CD14-positive monocyte (primary cell): ENCODE measurements around the gene ECEL1. TPM values are rescaled to one million over a fixed set of nuclear protein-coding genes. Genes with fewer than 3 reads are reported as not detected.
A peak's percentile ranks its signal among the peaks of the same experiment; 100 is the strongest.

Experiments used
- DNase-seq, 3 donors: peaks; one replicate each; pipeline ENCODE4 v3.0.0-alpha.2; 2011 to 2022
- H2AFZ ChIP-seq: 2 replicates; pipeline ENCODE4 v1.6.0; 2012; ENCODE audit warnings: mild to moderate bottlenecking, low read depth, low read length, inconsistent platforms; ENCODE audit not compliant: insufficient read depth, poor library complexity, severe bottlenecking
- H3K27ac ChIP-seq, 2 donors: 1 replicate in 1 of 2; 2 replicates in 1 of 2; pipeline ENCODE4 v1.5.1; 2012 to 2013; ENCODE audit warnings: low read length in 2 of 2, control low read depth in 1 of 2, inconsistent platforms in 1 of 2, low read depth in 1 of 2, mild to moderate bottlenecking in 1 of 2
- H3K27me3 ChIP-seq, 2 donors: one replicate each; pipeline versions ENCODE4 v1.6.0 to v1.6.1; 2011 to 2013; ENCODE audit warnings: low read length in 2 of 2; ENCODE audit not compliant: control insufficient read depth in 2 of 2, insufficient read depth in 2 of 2
- H3K36me3 ChIP-seq, 2 donors: replicated peaks in 1 of 2; 1 replicate in 1 of 2; 2 replicates in 1 of 2; pipeline versions ENCODE4 v1.5.1 to v1.6.1; 2012 to 2013; ENCODE audit warnings: low read length in 2 of 2, control low read depth in 1 of 2, inconsistent platforms in 1 of 2, mild to moderate bottlenecking in 1 of 2; ENCODE audit not compliant: insufficient read depth in 2 of 2, control insufficient read depth in 1 of 2
- H3K4me1 ChIP-seq, 2 donors: 1 replicate in 1 of 2; 2 replicates in 1 of 2; pipeline versions ENCODE4 v1.5.1 to v1.6.1; 2012 to 2013; ENCODE audit warnings: low read length in 2 of 2, control low read depth in 1 of 2, inconsistent platforms in 1 of 2, mild to moderate bottlenecking in 1 of 2, moderate library complexity in 1 of 2; ENCODE audit not compliant: insufficient read depth in 2 of 2, control insufficient read depth in 1 of 2
- H3K4me2 ChIP-seq: replicated peaks from 2 replicates; pipeline ENCODE3; 2012; ENCODE audit warnings: low read length, moderate library complexity, mild to moderate bottlenecking; ENCODE audit not compliant: poor library complexity, severe bottlenecking; ENCODE audit errors: extremely low read depth
- H3K4me3 ChIP-seq, 3 experiments: fragments of 200-600 bp in 1 of 3; sonication (generic) in 1 of 3; replicated peaks in 1 of 3; 1 replicate in 2 of 3; 2 replicates in 1 of 3; pipeline ENCODE4 v1.5.1; 2011 to 2013; ENCODE audit warnings: low read length in 3 of 3, mild to moderate bottlenecking in 3 of 3, control low read depth in 2 of 3, low read depth in 2 of 3, inconsistent platforms in 1 of 3, moderate library complexity in 1 of 3
- H3K79me2 ChIP-seq: 2 replicates; pipeline ENCODE4 v1.6.0; 2012; ENCODE audit warnings: mild to moderate bottlenecking, control low read depth, inconsistent platforms, low read length, moderate library complexity; ENCODE audit not compliant: insufficient read depth
- H3K9ac ChIP-seq: 2 replicates; pipeline ENCODE4 v1.6.0; 2017; ENCODE audit warnings: low read length, mild to moderate bottlenecking; ENCODE audit not compliant: insufficient read depth, poor library complexity, severe bottlenecking
- H3K9me3 ChIP-seq, 2 donors: replicated peaks in 1 of 2; 1 replicate in 1 of 2; 2 replicates in 1 of 2; pipeline versions ENCODE4 v1.5.1 to v1.6.1; 2012 to 2013; ENCODE audit warnings: low read length in 2 of 2, control low read depth in 1 of 2; ENCODE audit not compliant: control insufficient read depth in 1 of 2, insufficient read depth in 1 of 2
- H4K20me1 ChIP-seq: 2 replicates; pipeline ENCODE4 v1.6.0; 2012; ENCODE audit warnings: mild to moderate bottlenecking, low read length, control low read depth, moderate library complexity; ENCODE audit not compliant: insufficient read depth
- H3K27ac Mint-ChIP-seq, 7 donors: one replicate each; pipeline ENCODE4 v1.8.0; 2020; ENCODE audit warnings: mild to moderate bottlenecking in 7 of 7, mixed read lengths in 7 of 7, moderate library complexity in 6 of 7, inconsistent platforms in 2 of 7
- H3K27me3 Mint-ChIP-seq, 3 donors: one replicate each; pipeline ENCODE4 v1.8.0; 2021 to 2022; ENCODE audit warnings: low read depth in 3 of 3, mild to moderate bottlenecking in 3 of 3, mixed read lengths in 3 of 3, moderate library complexity in 3 of 3, inconsistent platforms in 1 of 3
- H3K36me3 Mint-ChIP-seq, 2 donors: one replicate each; pipeline ENCODE4 v1.8.0; 2020; ENCODE audit warnings: mixed read lengths in 2 of 2, inconsistent platforms in 1 of 2, mild to moderate bottlenecking in 1 of 2
- H3K4me1 Mint-ChIP-seq: one replicate; pipeline ENCODE4 v1.8.0; 2020; ENCODE audit warnings: mild to moderate bottlenecking, mixed read lengths
- H3K4me3 Mint-ChIP-seq, 2 donors: one replicate each; pipeline ENCODE4 v1.8.0; 2020; ENCODE audit warnings: mild to moderate bottlenecking in 2 of 2, mixed read lengths in 2 of 2, moderate library complexity in 1 of 2
- H3K9me3 Mint-ChIP-seq, 7 donors: one replicate each; pipeline ENCODE4 v1.8.0; 2020 to 2022; ENCODE audit warnings: mixed read lengths in 7 of 7, mild to moderate bottlenecking in 6 of 7, moderate library complexity in 6 of 7, inconsistent platforms in 2 of 7
- WGBS: methylation state at CpG from one replicate; pipeline ENCODE4 v1.1.5; 2013; ENCODE audit warnings: missing lambda C conversion rate; ENCODE audit not compliant: insufficient coverage; 5-methylcytosine and 5-hydroxymethylcytosine counted together
- intact Hi-C, 2 donors: fragments of 100-400 bp; cut with micrococcal nuclease; formaldehyde crosslinking; loops; one replicate each; pipeline versions ENCODE4 v1.15.0 to v1.15.1; 2023
- polyA plus RNA-seq, 3 donors: library from polyadenylated mRNA; depleted of rRNA in 1 of 3; unstranded in 2 of 3; stranded (reverse) in 1 of 3; fragments of 300-500 nt in 2 of 3; fragments of >200 nt in 1 of 3; fragmentation: Illumina TruSeq in 2 of 3; gene quantifications; 1 replicate in 2 of 3; 2 replicates in 1 of 3; pipeline ENCODE4 v1.2.3, GENCODE V29; 2012 to 2021
- TF ChIP-seq, protein P1 (sequence below): fragments of 200-600 bp; IDR thresholded peaks from one replicate; pipeline ENCODE4 v1.8.0; 2022; ENCODE audit warnings: antibody characterized with exemption, mild to moderate bottlenecking

ECEL1 gene
- polyA plus RNA-seq, 3 donors = not detected

DNA sequence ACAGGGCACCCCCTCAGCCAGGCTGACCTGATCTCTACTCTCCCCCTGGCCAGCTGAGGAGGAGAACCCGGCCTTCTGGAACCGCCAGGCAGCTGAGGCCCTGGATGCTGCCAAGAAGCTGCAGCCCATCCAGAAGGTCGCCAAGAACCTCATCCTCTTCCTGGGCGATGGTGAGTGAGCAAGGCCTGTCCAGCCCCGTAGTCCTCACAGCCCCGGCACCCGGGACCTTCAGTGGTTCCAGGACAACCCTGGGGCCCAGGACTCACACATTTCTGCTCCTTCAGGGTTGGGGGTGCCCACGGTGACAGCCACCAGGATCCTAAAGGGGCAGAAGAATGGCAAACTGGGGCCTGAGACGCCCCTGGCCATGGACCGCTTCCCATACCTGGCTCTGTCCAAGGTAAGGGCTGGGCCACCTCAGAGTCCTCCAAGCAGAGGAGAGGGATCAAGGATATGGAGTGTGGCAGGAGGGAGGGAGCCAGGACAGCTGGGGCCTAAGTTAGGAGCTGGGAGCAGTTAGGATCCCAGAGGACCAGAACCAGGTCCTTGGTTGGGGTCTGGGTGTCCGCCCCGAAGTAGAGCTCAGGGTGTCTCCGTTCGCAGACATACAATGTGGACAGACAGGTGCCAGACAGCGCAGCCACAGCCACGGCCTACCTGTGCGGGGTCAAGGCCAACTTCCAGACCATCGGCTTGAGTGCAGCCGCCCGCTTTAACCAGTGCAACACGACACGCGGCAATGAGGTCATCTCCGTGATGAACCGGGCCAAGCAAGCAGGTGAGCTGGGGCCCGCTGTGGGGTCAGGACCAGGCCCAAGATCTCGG lies 31.1 kb downstream of the ECEL1 start:
- Histone ChIP-seq H4K20me1 (no peaks in the 10 kb centered on the region), H3K4me1 (no peaks in the 10 kb centered on the region), H3K36me3 (no peaks in the 10 kb centered on the region), H3K9me3 (no peaks in the 10 kb centered on the region), H3K4me3 (no peak overlapping the region), H3K79me2 (no peaks in the 10 kb centered on the region), H3K9ac (no peak overlapping the region), H3K4me2 (no peak overlapping the region), H3K27ac (no peak overlapping the region), H2AFZ (no peak overlapping the region), H3K27me3 (peaks cover 0 to 9% of the 10 kb centered on the region in 2 donors)
- H3K9me3 Mint-ChIP-seq = peaks cover 0 to 3% (median 0%) of the 10 kb centered on the region in 7 donors
- no peaks in the 10 kb centered on the region for H3K4me1 Mint-ChIP-seq
- intact Hi-C loops = no loop called here
- no peak overlapping the region for H3K4me3 Mint-ChIP-seq
- no peaks in the 10 kb centered on the region for H3K36me3 Mint-ChIP-seq
- TF ChIP-seq, protein P1, sequence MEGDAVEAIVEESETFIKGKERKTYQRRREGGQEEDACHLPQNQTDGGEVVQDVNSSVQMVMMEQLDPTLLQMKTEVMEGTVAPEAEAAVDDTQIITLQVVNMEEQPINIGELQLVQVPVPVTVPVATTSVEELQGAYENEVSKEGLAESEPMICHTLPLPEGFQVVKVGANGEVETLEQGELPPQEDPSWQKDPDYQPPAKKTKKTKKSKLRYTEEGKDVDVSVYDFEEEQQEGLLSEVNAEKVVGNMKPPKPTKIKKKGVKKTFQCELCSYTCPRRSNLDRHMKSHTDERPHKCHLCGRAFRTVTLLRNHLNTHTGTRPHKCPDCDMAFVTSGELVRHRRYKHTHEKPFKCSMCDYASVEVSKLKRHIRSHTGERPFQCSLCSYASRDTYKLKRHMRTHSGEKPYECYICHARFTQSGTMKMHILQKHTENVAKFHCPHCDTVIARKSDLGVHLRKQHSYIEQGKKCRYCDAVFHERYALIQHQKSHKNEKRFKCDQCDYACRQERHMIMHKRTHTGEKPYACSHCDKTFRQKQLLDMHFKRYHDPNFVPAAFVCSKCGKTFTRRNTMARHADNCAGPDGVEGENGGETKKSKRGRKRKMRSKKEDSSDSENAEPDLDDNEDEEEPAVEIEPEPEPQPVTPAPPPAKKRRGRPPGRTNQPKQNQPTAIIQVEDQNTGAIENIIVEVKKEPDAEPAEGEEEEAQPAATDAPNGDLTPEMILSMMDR = no peak
- peaks cover 20 to 30% (median 22%) of the 10 kb centered on the region in 3 donors for H3K27me3 Mint-ChIP-seq
- over 99% methylated on average over 23 of the region's 27 CpGs for WGBS
- no peak overlapping the region for H3K27ac Mint-ChIP-seq
- DNase-seq = no peak

DNA sequence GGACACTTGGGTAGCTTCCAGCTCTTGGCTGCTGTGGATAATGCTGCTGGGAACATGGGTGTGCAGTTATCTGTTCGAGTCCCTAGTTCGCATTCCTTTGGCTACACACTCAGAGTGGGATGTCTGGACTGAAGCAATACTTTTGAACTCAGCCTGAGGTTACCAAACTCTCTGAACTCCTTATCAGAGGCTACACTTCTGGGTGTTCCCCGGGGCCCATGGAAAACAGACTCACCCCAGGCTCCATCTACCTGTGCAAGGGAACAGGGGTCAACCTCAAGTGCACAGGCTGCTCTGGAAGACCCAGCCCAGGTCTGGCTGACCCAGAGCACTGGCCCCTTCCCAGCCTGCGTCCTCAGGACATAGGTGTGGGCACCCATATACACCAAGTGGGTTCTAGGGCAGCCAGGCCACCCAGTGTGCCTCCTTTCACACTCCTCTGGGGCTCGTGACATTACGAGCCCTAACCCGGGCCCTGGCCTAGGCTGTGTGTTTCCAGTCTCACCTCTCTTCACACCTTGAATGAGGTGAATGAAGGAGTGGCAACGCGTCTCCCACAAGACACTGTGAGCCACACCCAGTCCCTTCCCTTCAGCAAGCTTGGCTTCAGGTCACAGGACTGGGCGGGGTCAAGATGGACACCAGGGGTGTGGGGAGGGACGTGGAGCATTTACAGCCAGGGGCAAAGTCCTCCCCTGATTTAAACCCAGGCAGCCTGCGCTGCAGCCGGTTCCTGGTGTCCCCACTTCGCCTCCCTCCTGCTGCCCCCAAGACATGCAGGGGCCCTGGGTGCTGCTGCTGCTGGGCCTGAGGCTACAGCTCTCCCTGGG lies 32.0 kb downstream of the ECEL1 start, which contains the start of gene ALPI:
TSS of gene ALPI (plus strand) at position 728 of the 830 bp plus-strand sequence. CDS start at position 775, 47 bp downstream.
- no peak within 1 kb of the TSS for H3K27ac ChIP-seq
- TF ChIP-seq, protein P1 = no peak
- no peaks in the 10 kb centered on the region for H3K79me2 ChIP-seq
- H3K4me3 Mint-ChIP-seq = no peak within 1 kb of the TSS
- no peak for DNase-seq
- no peaks in the 10 kb centered on the region for H3K9me3 ChIP-seq
- intact Hi-C loops = no loop called here
- H4K20me1 ChIP-seq = no peaks in the 10 kb centered on the region
- 96% methylated on average over 9 of the region's 14 CpGs for WGBS
- H3K9ac ChIP-seq = no peak within 1 kb of the TSS
- no peaks in the 10 kb centered on the region for H3K4me1 Mint-ChIP-seq
- peaks cover 0 to 9% of the 10 kb centered on the region in 2 donors for H3K27me3 ChIP-seq
- H3K9me3 Mint-ChIP-seq = peaks cover 0 to 2% (median 0%) of the 10 kb centered on the region in 7 donors
- no peaks in the 10 kb centered on the region for H3K4me1 ChIP-seq
- H3K4me2 ChIP-seq = no peak within 1 kb of the TSS
- H3K27me3 Mint-ChIP-seq = peaks cover 17 to 30% (median 22%) of the 10 kb centered on the region in 3 donors
- H2AFZ ChIP-seq = no peak within 1 kb of the TSS
- H3K36me3 Mint-ChIP-seq = no peaks in the 10 kb centered on the region
- H3K36me3 ChIP-seq = no peaks in the 10 kb centered on the region
- H3K4me3 ChIP-seq = no peak within 1 kb of the TSS
- H3K27ac Mint-ChIP-seq = peak within 1 kb of the TSS in 1 of 7 donors; percentile 6
